NOMO-1 (cell line): Measurements from ENCODE around the gene MAD2L1BP.
"Not testable (repeated sequence)": the region's sequence is repeated elsewhere in the genome, so short reads cannot be mapped to it uniquely, and the experiment has no call there.

Experiments
- DNase-seq, 2 experiments: peaks; one replicate each; lab custom pipeline; 2025; ENCODE audit not compliant: unreplicated experiment in 2 of 2; lab: John Stamatoyannopoulos, UW

MAD2L1BP gene

DNA sequence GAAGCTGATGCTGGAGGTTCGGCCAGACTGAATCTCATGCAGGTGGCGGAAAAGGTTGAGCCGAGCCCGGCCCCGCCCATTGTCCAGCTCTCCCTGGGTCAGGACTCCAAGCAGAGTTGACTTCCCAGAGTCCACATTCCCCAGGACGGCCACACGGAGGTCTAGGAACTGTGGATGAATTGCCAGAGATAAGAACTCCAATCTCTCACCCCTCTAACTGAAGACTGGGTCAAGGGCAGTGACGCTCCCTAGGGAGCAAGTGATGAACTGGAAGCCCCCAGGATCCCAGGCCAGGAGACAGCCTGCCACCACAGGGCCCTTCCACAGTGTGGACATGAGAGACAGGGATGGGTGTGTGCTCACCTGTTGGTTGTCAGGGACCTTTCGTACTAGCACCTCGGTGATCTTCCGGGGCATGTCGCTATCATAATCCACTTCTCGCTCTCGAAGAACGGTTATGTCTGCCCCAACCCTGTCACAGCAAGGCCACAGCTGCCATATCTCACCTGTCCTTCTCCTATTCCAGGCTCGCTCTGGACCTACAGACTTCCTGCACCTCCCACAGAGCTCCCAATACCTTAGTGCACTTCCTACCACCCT, 10.1 kb upstream of the MAD2L1BP start:
- no peak for DNase-seq

DNA sequence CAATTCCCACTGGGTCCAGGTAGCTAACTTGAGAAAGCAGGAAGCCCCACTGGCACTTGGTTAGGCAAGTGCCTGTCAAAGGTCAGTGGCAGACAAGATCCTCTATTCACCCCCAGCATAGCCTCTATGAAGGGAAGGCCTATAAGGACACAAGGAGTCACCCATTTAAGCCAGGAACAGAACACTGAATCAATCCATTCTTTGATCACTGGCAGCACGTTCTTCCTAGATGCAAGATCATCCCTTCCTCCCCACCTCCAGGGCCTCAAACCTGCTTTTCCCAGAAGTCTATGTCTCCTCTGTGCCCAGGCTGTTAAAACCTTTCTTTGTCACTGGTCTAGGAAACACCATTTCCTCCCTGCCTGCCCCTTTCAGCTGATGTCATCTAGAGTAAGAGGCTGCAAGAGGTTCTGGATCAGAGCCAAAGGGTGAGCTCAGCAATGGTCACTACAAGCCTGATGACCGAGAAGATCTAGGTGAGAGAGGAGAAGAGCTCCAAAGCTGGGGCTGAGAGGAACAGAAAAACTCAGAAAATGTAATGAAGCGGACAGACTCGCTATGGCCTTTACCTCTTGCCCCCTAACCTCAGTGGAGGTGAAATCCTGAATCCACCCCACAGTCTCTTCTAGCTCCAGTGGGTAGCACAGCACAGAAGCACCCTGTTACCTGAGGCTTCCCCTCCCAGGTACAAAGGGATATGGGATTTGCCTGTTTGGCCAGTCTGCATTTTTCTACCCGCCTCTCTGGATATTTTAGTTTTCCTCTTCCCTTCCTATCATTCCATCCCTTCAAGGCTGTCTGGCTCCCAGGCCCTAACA, 8.4 kb upstream of the MAD2L1BP start:
- peak in 1 of 2 experiments; percentile 8 for DNase-seq

DNA sequence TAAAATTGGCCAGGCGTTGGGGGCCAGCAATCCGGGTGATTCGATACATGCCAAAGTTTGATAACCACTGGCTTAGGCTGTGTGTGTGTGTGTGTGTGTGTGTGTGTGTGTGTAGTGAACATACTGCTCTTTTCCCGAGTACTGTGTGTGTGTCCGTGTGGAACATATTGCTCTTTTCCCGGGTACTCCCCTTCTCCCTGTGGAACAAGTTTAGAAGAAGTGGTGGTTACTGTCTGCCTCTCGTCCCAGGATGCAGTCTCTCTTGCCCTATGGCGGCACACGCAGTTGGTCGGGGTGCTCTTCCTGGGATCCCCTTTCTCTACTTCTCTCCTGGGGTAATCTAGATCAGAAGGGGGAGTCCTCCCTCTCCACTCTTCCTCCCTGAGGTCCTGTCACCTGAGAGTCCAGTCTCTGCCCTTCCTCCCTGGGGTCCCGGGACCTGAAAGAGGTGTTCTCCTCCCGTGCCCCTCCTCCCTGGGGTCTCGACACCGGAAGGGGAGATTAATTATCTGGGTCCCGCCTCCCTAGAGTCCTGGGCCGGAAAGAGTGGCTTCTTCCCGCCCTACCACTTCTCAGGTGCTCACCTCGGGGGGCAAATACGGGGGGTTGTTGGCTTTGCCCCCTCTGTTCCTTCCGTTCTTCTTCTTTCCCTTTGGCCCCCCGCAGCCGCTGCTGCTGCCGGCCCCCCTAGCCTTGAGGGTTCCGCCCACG, 7.1 kb upstream of the MAD2L1BP start:
- peak in 1 of 2 experiments; percentile 59 for DNase-seq

DNA sequence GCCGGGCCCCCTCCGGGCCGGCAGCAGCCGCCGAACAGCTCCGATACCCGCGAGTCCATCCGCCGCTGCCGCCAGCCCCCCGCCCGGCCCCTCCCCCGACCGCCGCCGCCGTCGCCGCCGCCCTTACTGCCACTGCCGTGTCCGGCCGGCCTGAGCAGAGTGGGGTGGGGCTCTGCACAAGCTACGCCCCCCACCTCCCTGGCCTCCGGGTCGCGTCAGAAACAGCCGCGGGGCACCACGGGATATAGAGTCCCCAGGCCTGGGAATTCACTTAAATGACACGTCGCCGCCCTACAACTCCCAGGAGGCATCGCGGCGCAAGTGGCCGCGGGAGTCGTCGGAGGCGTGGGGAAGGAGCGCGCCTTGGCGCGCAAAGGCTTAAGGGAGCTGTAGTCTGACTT, 6.5 kb upstream of the MAD2L1BP start, which contains the start of gene GTPBP2:
Gene GTPBP2 (minus strand): TSS at position 161 of the 401 bp plus-strand sequence. CDS start 102 bp downstream, at position 59.
- peak; percentile 98 for DNase-seq

DNA sequence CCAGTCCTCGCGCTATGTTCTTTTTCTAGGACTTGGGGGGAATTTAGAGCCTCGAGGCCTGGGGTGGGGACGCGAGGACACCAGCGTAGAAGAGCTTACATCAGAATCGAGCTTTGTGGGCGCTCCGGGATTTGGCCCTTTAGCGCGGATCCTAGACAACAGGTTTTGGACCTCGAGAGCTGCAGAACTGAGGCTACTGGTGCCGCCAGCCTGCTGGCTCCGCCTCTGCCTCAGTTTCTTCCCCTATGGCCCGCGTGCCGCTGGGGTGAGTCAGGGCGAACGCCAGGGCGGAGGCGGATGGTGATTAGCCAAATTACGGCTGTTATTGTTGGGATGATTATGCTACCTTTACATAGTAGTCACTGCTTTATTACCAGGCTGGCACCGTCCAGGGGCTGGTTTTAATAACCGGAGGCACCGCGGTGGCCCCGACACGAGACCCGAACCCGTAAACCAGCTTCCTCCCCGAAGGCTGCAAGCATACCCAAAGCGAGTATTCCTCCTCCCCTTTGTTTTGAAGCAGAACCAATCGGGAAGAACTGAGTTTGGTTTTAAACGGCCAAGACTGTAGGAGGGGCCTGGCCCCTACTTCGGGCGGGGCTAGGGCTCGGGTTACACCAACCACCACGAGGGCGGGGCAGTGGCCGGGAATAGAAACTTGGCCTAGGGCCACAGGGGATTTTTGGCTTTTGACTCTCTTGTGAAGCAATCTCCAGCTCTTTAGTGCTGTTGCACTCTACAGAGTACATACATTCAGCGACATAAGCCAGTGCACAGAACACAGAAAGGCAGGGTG, 5.9 kb upstream of the MAD2L1BP start:
- peak; percentile 98 to 99 for DNase-seq

DNA sequence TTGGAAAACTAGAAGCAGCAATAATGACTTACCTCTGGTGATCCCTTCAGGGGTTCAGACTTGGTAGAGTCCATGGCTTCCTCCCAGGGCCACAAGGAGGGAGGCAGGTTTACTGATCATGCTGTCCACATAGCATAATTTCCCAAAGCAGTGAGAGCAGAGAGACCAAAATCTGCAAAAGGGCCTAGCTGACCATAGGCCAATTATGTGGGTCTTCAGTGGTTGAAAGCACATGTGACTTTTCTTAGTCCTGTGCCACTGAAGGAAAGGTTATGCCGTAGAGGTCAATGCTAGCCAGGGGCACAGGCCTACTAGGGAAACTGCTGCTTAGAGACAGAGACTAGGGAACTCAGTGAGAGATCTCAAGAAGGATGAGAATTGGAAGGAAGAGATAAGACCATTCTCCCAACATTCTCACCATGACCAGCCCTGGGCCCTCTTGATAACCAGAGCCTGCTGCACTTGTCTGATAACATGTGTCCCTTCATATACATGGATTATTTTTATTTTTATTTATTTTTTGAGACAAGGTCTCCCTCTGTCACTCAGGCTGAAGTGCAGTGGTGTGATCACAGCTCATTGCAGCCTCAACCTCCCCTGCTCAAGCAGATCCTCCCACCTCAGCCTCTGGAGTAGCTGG, 4.5 kb upstream of the MAD2L1BP start:
- DNase-seq: no peak

DNA sequence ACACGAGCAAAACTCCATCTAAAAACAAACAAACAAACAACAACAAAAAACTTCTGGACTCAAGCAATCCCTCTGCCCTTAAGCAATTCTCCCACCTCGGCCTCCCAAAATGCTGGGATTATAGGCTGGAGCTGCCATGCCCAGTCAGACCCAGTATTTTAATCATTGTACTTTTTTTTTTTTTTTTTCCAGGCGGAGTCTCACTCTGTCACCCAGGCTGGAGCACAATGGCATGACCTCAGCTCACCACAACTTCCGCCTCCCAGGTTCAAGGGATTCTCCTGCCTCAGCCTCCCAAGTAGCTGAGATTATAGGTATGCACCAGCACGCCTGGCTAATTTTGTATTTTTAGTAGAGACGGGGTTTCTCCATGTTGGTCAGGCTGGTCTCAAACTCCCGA, 2.6 kb upstream of the MAD2L1BP start:
- not testable (repeated sequence) for DNase-seq

DNA sequence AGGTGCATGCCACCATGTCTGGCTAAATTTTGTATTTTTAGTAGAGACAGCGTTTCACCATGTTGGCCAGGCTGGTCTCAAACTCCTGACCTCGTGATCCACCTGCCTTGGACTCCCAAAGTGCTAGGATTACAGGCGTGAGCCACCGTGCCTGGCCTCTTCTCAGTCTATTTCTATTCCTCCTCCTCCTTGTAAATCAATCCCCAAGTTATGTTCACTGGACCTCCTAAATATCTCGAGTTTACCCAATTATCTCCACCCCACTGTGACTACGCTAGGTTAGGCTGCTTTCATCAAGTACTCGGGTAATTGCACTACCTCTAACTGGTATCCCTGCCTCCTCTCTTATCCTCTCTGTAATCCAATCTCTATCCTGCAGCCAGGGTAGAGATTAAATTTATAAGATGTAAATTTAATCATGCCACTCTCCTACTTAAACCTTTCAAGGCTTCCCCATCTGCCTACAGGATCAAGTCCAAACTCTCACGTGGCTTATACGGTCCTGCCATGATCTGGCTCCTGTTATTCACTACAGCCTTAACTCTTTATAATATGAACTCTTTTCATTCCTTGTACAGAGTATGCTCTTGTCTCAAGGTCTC, 837 bp upstream of the MAD2L1BP start:
- no peak for DNase-seq

DNA sequence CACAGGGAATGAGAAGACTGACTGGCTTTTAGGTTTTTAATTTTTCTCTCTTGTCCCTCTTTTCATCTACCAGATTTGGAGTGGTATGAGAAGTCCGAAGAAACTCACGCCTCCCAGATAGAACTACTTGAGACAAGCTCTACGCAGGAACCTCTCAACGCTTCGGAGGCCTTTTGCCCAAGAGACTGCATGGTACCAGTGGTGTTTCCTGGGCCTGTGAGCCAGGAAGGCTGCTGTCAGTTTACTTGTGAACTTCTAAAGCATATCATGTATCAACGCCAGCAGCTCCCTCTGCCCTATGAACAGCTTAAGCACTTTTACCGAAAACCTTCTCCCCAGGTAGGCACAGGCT, 644 bp downstream of the MAD2L1BP start:
- peak in 1 of 2 experiments; percentile 9 for DNase-seq

DNA sequence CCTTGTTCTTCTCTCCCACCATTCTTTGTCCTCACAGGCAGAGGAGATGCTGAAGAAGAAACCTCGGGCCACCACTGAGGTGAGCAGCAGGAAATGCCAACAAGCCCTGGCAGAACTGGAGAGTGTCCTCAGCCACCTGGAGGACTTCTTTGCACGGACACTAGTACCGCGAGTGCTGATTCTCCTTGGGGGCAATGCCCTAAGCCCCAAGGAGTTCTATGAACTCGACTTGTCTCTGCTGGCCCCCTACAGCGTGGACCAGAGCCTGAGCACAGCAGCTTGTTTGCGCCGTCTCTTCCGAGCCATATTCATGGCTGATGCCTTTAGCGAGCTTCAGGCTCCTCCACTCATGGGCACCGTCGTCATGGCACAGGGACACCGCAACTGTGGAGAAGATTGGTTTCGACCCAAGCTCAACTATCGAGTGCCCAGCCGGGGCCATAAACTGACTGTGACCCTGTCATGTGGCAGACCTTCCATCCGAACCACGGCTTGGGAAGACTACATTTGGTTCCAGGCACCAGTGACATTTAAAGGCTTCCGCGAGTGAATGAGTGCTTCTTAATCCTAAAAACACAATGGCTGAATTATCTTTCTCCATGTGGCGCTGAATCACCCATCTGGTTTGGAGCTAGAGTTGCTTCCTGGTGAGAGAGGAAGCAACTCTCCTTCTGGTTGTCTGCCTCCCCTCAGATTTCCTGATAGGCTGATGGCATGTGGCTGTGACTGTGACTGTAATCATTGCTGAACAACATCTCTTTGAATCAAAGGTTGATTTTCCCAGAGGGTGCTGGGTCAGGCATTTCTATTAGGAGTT, 4.6 kb downstream of the MAD2L1BP start:
- DNase-seq: no peak

DNA sequence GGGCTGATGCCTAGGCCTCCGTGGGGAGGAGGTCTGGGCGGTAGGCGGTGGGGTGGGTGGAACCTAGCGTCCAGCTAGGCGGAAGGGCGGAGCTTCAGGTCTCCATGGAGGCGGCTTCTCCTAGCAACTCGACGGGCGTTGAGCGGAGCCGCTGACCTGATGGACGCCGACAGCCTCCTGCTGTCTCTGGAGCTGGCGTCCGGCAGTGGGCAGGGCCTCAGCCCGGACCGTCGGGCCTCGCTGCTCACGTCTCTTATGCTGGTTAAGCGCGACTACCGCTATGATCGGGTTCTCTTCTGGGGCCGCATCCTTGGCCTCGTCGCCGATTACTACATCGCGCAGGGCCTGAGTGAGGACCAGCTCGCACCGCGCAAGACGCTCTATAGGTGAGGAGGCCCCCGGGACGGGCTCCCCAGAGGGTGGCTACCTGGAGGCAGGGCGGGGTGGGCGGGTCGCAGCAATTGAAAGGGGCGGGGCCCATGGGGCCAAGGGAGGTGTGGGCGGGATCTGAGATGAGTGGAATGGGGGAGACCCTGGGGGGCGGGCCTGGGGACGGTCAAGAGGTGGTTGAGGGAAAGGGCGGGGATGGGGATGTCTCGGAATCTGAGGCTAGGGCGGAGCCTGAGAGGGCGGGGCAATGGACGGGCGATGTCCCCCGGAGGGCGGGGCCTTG, 9.4 kb downstream of the MAD2L1BP start, which contains the start of gene RSPH9:
Gene RSPH9 (plus strand): TSS at position 97 of the 673 bp plus-strand sequence. CDS start 63 bp downstream, at position 160.
- DNase-seq: peak in 1 of 2 experiments; percentile 32

DNA sequence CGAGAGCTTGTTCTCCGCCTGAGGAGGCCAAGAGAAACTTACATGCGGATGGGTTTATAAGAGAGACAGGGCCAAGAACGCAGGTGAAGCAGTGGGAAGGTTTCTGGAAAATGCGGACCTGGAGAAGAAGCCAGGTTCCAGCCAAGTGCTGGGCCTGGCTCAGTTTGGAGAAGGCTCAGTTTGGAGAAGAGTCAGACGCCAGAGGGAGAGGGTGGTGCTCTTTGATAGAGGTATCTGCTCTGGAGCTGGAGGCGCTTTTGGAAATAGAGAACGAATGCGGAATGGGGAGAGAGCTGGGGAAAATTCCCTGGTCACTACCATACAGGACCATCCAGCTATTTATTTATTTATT, 9.9 kb downstream of the MAD2L1BP start:
- no peak for DNase-seq

DNA sequence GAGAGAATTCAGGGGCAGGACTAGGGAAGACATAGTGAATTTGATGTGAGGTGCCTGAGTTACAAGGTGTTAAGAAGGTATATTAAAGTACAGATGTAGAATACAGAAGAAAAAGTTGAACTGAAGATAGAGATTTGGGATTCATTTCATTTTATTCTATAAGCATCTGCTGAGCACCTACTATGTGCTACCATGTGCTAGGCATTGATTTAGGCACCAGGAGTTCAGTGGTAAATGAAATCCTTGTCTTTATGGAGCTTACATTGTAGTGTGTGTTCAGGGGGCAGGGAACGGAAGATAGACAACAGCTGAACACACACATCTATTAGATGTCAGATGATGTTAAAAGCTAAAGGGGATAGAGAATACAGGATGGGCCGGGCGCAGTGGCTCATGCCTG, 12.0 kb downstream of the MAD2L1BP start:
- DNase-seq: no peak

DNA sequence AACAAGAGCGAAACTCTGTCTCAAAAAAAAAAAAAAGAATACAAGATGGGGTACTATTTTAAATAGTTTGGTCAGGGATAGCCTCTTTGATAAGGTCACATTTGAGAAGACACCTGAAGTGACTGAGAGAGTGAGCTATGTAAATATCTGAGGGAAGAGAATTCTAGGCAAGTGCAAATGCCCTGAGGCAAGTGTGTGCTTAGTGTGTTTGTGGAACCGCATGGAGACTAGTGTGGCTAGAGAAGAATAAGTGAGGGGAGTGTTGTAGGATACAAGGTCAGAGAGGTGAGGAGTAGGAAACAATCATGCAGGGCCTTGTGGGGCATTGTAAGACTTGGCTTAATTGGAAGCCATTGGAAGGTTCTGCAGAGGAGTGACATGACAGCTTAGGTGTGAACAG, 12.6 kb downstream of the MAD2L1BP start:
- no peak for DNase-seq

DNA sequence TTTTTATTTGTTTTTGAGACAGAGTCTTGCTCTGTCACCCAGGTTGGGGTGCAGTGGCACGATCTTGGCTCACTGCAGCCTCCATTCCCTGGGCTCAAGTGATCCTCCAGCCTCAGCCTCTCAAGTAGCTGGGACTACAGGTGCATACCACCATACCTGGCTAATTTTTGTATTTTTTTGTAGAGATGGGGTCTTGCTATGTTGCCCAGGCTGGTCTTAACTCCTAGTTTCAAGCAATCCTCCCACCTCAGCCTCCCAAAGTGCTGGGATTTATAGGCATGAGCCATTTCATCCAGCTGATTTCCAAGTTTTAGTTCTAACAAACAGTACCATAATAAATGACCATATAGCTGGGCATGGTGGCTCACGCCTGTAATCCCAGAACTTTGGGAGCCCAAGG, 17.2 kb downstream of the MAD2L1BP start:
- not testable (repeated sequence) for DNase-seq

DNA sequence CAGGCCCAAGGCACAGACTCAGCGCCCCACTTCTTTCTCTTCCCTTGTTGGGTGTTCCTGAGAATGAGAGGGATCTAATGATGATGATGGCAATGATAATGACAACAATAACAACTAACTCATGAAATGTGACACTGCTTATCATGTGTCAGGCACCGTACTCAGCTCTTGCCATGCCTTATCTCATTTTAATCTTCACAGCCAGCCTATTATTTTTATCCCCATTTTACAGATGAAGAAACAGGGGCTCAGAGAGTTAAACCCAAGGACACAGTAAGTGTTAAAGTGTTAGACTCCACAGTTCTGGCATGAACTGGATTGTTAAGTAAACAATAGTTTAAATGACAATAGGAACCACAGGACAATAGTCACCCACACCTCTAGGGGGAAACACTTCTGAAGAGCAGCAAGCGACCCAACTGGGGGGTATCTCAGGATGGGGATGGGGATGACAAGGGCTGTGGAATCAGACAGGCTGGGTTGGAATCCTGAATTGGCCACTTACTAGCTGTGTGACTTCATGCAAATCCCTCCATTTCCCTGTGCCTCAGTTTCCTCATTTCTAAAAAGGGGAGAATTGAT, 21.7 kb downstream of the MAD2L1BP start:
- DNase-seq: no peak

DNA sequence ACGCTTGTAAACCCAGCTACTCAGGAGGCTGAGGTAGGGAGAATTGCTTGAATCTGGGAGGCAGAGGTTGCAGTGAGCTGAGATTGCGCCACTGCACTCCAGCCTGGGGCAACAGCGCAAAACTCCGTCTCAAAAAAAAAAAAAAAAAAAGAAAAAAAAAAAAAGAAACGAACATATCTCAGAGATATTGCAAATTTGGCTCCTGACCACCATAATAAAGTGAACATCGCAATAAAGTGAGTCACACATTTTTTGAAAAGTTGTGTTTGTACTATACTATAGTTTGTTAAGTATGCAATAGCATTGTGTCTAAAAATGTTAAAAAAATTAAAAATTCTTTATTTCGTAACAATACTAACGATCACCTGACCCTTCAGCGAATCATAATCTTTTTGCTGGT, 22.5 kb downstream of the MAD2L1BP start:
- no peak for DNase-seq

DNA sequence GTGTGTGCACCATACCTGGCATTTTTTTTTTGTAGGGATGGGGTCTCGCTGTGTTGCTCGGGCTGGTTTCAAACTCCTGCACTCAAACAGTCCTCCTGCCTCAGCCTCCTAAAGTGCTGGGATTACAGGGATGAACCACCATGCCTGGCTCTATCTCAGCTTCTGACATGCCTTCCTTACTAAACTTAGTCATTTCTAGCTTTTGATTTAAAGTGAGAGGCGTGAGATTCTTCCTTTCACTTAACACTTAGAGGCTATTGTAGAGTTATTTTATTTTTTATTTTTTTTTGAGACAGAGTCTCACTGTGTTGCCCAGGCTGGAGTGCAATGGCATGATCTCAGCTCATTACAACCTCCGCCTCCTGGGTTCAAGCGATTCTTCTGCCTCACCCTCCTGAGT, 27.3 kb downstream of the MAD2L1BP start:
- not testable (repeated sequence) for DNase-seq
